H1 (cell line): ENCODE results near the gene CD34. TPM values are rescaled to one million over a fixed set of nuclear protein-coding genes. Genes with fewer than 3 reads are reported as not detected.
"Not testable (repeated sequence)": the region's sequence is repeated elsewhere in the genome, so short reads cannot be mapped to it uniquely, and the experiment has no call there.

Experiments used
- CTCF ChIA-PET: fragments of 300-600 bp; sonication (Branson Sonifier 250); formaldehyde crosslinking; loops from one replicate; lab custom pipeline; 2021; ENCODE audit not compliant: partially characterized antibody; lab: Charles Lee
- POLR2A ChIA-PET: fragments of 300-600 bp; sonication (Branson Sonifier 250); formaldehyde crosslinking; loops from one replicate; lab custom pipeline; 2021; ENCODE audit warnings: inconsistent platforms; ENCODE audit not compliant: partially characterized antibody; lab: Charles Lee
- DNase-seq, 2 experiments: peaks; one replicate each; pipeline versions ENCODE4 v3.0.0 to v3.0.0-alpha.2; 2010 to 2022; ENCODE audit warnings: low spot score in 2 of 2, low read depth in 1 of 2, mixed read lengths in 1 of 2
- FAIRE-seq: peaks from 2 replicates; lab custom pipeline; 2011; peaks lifted over from hg19 to GRCh38; lab: Jason Lieb, UNC
- H2AFZ ChIP-seq: 2 replicates; pipeline ENCODE4 v1.8.1; 2012; ENCODE audit warnings: low read length, inconsistent platforms
- H2AK5ac ChIP-seq: 2 replicates; pipeline ENCODE4 v1.6.1; 2013; ENCODE audit warnings: low read depth, low read length
- H2BK120ac ChIP-seq: replicated peaks from 2 replicates; pipeline ENCODE3; 2013; ENCODE audit warnings: low read depth, low read length, inconsistent platforms
- H2BK12ac ChIP-seq: 2 replicates; pipeline ENCODE4 v1.6.1; 2013; ENCODE audit warnings: low read depth, low read length
- H2BK15ac ChIP-seq: 2 replicates; pipeline ENCODE4 v1.6.1; 2013; ENCODE audit warnings: low read length
- H2BK20ac ChIP-seq: 2 replicates; pipeline ENCODE4 v1.6.1; 2013; ENCODE audit warnings: low read length
- H2BK5ac ChIP-seq: 2 replicates; pipeline ENCODE4 v1.6.1; 2013; ENCODE audit warnings: low read depth, low read length
- H3K14ac ChIP-seq: 2 replicates; pipeline ENCODE4 v1.6.1; 2013; ENCODE audit warnings: inconsistent platforms; ENCODE audit not compliant: insufficient read length
- H3K18ac ChIP-seq: 2 replicates; pipeline ENCODE4 v1.6.1; 2013; ENCODE audit warnings: low read length; ENCODE audit errors: extremely low read depth
- H3K23ac ChIP-seq: 2 replicates; pipeline ENCODE4 v1.6.1; 2013; ENCODE audit warnings: inconsistent platforms; ENCODE audit not compliant: insufficient read length
- H3K23me2 ChIP-seq: 2 replicates; pipeline ENCODE4 v1.6.1; 2013; ENCODE audit warnings: low read depth, low read length
- H3K27ac ChIP-seq: 2 replicates; pipeline ENCODE4 v1.6.1; 2011; ENCODE audit warnings: low read depth, low read length, inconsistent platforms
- H3K27me3 ChIP-seq, 4 experiments: replicated peaks in 1 of 4; 1 replicate in 1 of 4; 2 replicates in 3 of 4; pipeline versions ENCODE4 v1.6.1 to v1.8.1; 2011 to 2013; ENCODE audit warnings: low read length in 3 of 4, mild to moderate bottlenecking in 3 of 4, inconsistent platforms in 2 of 4, mixed read lengths in 2 of 4, moderate library complexity in 1 of 4; ENCODE audit not compliant: control insufficient read depth in 3 of 4, insufficient read depth in 3 of 4; ENCODE audit errors: extremely low read depth in 1 of 4
- H3K36me3 ChIP-seq, 4 experiments: 2 replicates each; pipeline versions ENCODE4 v1.6.1 to v1.8.1; 2011 to 2013; ENCODE audit warnings: mild to moderate bottlenecking in 4 of 4, low read length in 3 of 4, moderate library complexity in 2 of 4, control low read depth in 1 of 4, inconsistent platforms in 1 of 4; ENCODE audit not compliant: insufficient read depth in 4 of 4, control insufficient read depth in 2 of 4
- H3K4ac ChIP-seq: replicated peaks from 2 replicates; pipeline ENCODE3; 2013; ENCODE audit warnings: low read length, low read depth, mixed read lengths, inconsistent platforms; ENCODE audit not compliant: insufficient read length
- H3K4me1 ChIP-seq, 4 experiments: replicated peaks in 1 of 4; 1 replicate in 1 of 4; 2 replicates in 3 of 4; pipeline versions ENCODE4 v1.6.1 to v1.8.1; 2011 to 2013; ENCODE audit warnings: low read length in 3 of 4, inconsistent platforms in 2 of 4, mixed read lengths in 1 of 4; ENCODE audit not compliant: insufficient read depth in 4 of 4, control insufficient read depth in 3 of 4
- H3K4me2 ChIP-seq, 2 experiments: 2 replicates each; pipeline versions ENCODE4 v1.6.1 to v1.8.1; 2011 to 2013; ENCODE audit warnings: low read depth in 2 of 2, low read length in 2 of 2, control low read depth in 1 of 2, inconsistent platforms in 1 of 2, mild to moderate bottlenecking in 1 of 2; ENCODE audit not compliant: insufficient read depth in 1 of 2
- H3K4me3 ChIP-seq, 4 experiments: fragments of 200-600, 300-600 bp in 1 of 4; sonication (generic), shearing (Covaris generic), sonication (Bioruptor Twin) in 1 of 4; 2 replicates each; pipeline versions ENCODE4 v1.5.1 to v1.8.1; 2011 to 2016; ENCODE audit warnings: low read length in 4 of 4, low read depth in 3 of 4, control low read depth in 2 of 4, inconsistent platforms in 2 of 4, mild to moderate bottlenecking in 2 of 4, mixed read lengths in 1 of 4, moderate library complexity in 1 of 4; ENCODE audit not compliant: insufficient read depth in 2 of 4; ENCODE audit errors: extremely low read depth in 1 of 4
- H3K56ac ChIP-seq: replicated peaks from 2 replicates; pipeline ENCODE3; 2013; ENCODE audit warnings: low read depth, mild to moderate bottlenecking, mixed read lengths, low read length, inconsistent platforms; ENCODE audit not compliant: insufficient read length
- H3K79me1 ChIP-seq: 2 replicates; pipeline ENCODE4 v1.6.1; 2013; ENCODE audit warnings: low read depth, low read length, control low read depth
- H3K79me2 ChIP-seq, 2 experiments: 2 replicates each; pipeline versions ENCODE4 v1.6.1 to v1.8.1; 2012 to 2013; ENCODE audit warnings: low read length in 2 of 2, mild to moderate bottlenecking in 2 of 2, inconsistent platforms in 1 of 2; ENCODE audit not compliant: insufficient read depth in 2 of 2, control insufficient read depth in 1 of 2
- H3K9ac ChIP-seq, 4 experiments: replicated peaks in 1 of 4; 1 replicate in 1 of 4; 2 replicates in 3 of 4; pipeline versions ENCODE4 v1.6.1 to v1.8.1; 2011 to 2013; ENCODE audit warnings: low read depth in 3 of 4, low read length in 3 of 4, control low read depth in 2 of 4, mild to moderate bottlenecking in 2 of 4, moderate library complexity in 2 of 4, inconsistent platforms in 1 of 4; ENCODE audit errors: extremely low read depth in 1 of 4
- H3K9me3 ChIP-seq, 2 experiments: 2 replicates each; pipeline versions ENCODE4 v1.6.1 to v1.8.1; 2012 to 2013; ENCODE audit warnings: mild to moderate bottlenecking in 2 of 2, moderate library complexity in 2 of 2, control low read depth in 1 of 2, inconsistent platforms in 1 of 2, low read depth in 1 of 2, low read length in 1 of 2, mixed read lengths in 1 of 2; ENCODE audit not compliant: insufficient read depth in 2 of 2
- H4K20me1 ChIP-seq, 2 experiments: replicated peaks in 1 of 2; 2 replicates each; pipeline versions ENCODE3 to v1.8.1; 2011 to 2013; ENCODE audit warnings: inconsistent platforms in 2 of 2, low read length in 2 of 2, mild to moderate bottlenecking in 1 of 2; ENCODE audit not compliant: insufficient read depth in 2 of 2, control insufficient read depth in 1 of 2
- H4K5ac ChIP-seq: 2 replicates; pipeline ENCODE4 v1.6.1; 2013; ENCODE audit warnings: low read length, low read depth, mixed read lengths, inconsistent platforms; ENCODE audit not compliant: insufficient read length
- H4K8ac ChIP-seq: 2 replicates; pipeline ENCODE4 v1.8.0; 2013; ENCODE audit warnings: mild to moderate bottlenecking, moderate library complexity, low read length, inconsistent platforms; ENCODE audit not compliant: insufficient read depth; ENCODE audit errors: extremely low read depth
- H4K91ac ChIP-seq: replicated peaks from 2 replicates; pipeline ENCODE3; 2013; ENCODE audit warnings: low read length, mixed read lengths, inconsistent platforms; ENCODE audit not compliant: insufficient read length
- EGR1 ChIP-seq: IDR thresholded peaks from 2 replicates; pipeline ENCODE4 v1.6.1; 2011; ENCODE audit warnings: low read depth, low read length, borderline replicate concordance
- NRF1 ChIP-seq: IDR thresholded peaks from 2 replicates; pipeline ENCODE4 v1.6.1; 2011; ENCODE audit warnings: mild to moderate bottlenecking, low read depth, low read length, improper control_type of control experiment
- SIN3A ChIP-seq, 2 experiments: IDR thresholded peaks in 1 of 2; conservative IDR thresholded peaks in 1 of 2; 2 replicates each; pipeline ENCODE4 v1.6.1; 2011 to 2012; ENCODE audit warnings: low read length in 2 of 2, improper control_type of control experiment in 1 of 2, low read depth in 1 of 2, mild to moderate bottlenecking in 1 of 2
- WGBS, 2 experiments: shearing (Covaris generic) in 1 of 2; methylation state at CpG; one replicate each; pipeline versions ENCODE4 v1.1.6 to v1.1.7; 2013 to 2015; ENCODE audit warnings: low lambda C conversion rate in 2 of 2, mixed read lengths in 2 of 2, inconsistent platforms in 1 of 2, low coverage in 1 of 2, missing lambda C conversion rate in 1 of 2; ENCODE audit not compliant: insufficient replicate concordance in 2 of 2, insufficient coverage in 1 of 2, insufficient read length in 1 of 2; ENCODE audit errors: extremely low coverage in 1 of 2, missing lambda C conversion rate in 1 of 2; 5-methylcytosine and 5-hydroxymethylcytosine counted together
- polyA plus RNA-seq, 7 experiments: library from polyadenylated mRNA; depleted of rRNA in 3 of 7; stranded (reverse) in 5 of 7; unstranded in 2 of 7; fragments of >200 nt in 5 of 7; fragments of 200-250 nt in 2 of 7; gene quantifications; 1 replicate in 5 of 7; 2 replicates in 1 of 7; 4 replicates in 1 of 7; pipeline versions ENCODE4 v1.2.1 to v1.2.3, GENCODE V29; 2011 to 2013; ENCODE audit warnings: missing spikeins in 2 of 7, mixed read lengths in 2 of 7
- total RNA-seq: library from RNA; stranded (reverse); fragmentation: NEBNext Ultra II Directional; extraction: Animal tissue kit (Norgen Biotek cat#: 25700); gene quantifications from 2 replicates; pipeline ENCODE4 v1.2.1, GENCODE V29; 2021

CD34 gene
- total and polyA plus RNA-seq, 2 of the 8 experiments (the other 6 are each of a cell fraction or from before 2014, with no cell fraction given): 0.39 to 0.54 TPM

- TF ChIP-seq SIN3A (conservative IDR thresholded peaks at IDR 0.05 in 1 of 2, IDR thresholded peaks at IDR 0.05 in 1 of 2; ENCODE audit: low read depth in 1 of 2, low read length in 2 of 2) (no peak), EGR1 (no peak), NRF1 (no peak)
These were observed 33.6 kb upstream of the CD34 start (continued) for GRCh38 chr1:207944571-207944970.

GRCh38 chr1:207942337-207942741, 31.4 kb upstream of the CD34 start:
- not testable (repeated sequence) for H4K91ac ChIP-seq, H2BK20ac ChIP-seq, H3K4ac ChIP-seq, H2BK15ac ChIP-seq, H3K56ac ChIP-seq, H3K36me3 ChIP-seq, H3K4me1 ChIP-seq, H3K79me1 ChIP-seq, FAIRE-seq, H3K4me3 ChIP-seq, H3K23ac ChIP-seq, H3K4me2 ChIP-seq, H2BK5ac ChIP-seq, H3K9ac ChIP-seq, H2AK5ac ChIP-seq, H3K27me3 ChIP-seq, H2BK12ac ChIP-seq, H2BK120ac ChIP-seq, H2AFZ ChIP-seq, DNase-seq, H3K9me3 ChIP-seq, H3K18ac ChIP-seq, H3K23me2 ChIP-seq, H3K14ac ChIP-seq, H4K8ac ChIP-seq, H4K20me1 ChIP-seq, H3K79me2 ChIP-seq, H4K5ac ChIP-seq, H3K27ac ChIP-seq
- ChIA-PET POLR2A (interaction anchor here (0.6 kb wide), 1 partner anchor 17 kb away, joined by 3 read pairs; no protein-coding TSS in a partner anchor), CTCF (interaction anchor here (0.5 to 4.5 kb wide), 7 partner anchors 9 to 73 kb away, joined by 3 to 27 read pairs (median 4); no protein-coding TSS in a partner anchor)
- 91% methylated on average over 11 of the region's 14 CpGs; no CpG with 5 or more reads in 1 of the 2 experiments for WGBS, 2 experiments
